Adipocyte (in vitro differentiated cells): ENCODE results near the gene KRTAP20-3.

Experiments
- DNase-seq: peaks from one replicate; pipeline ENCODE4 v3.0.0-alpha.2; 2015; ENCODE audit warnings: low read depth
- H3K27me3 ChIP-seq: replicated peaks from 2 replicates; pipeline ENCODE4 v1.7.0; 2013; ENCODE audit warnings: mild to moderate bottlenecking, low read length, moderate library complexity; ENCODE audit not compliant: control insufficient read depth, insufficient read depth
- H3K36me3 ChIP-seq: 2 replicates; pipeline ENCODE4 v1.7.0; 2013; ENCODE audit warnings: low read length, mild to moderate bottlenecking, moderate library complexity; ENCODE audit not compliant: control insufficient read depth, insufficient read depth, severe bottlenecking
- H3K4me1 ChIP-seq: 2 replicates; pipeline ENCODE4 v1.7.0; 2013; ENCODE audit warnings: mild to moderate bottlenecking, low read length, moderate library complexity; ENCODE audit not compliant: control insufficient read depth, insufficient read depth
- H3K4me3 ChIP-seq: 2 replicates; pipeline ENCODE4 v1.7.0; 2013; ENCODE audit warnings: mild to moderate bottlenecking, low read length, moderate library complexity
- H3K9ac ChIP-seq: 2 replicates; pipeline ENCODE4 v1.7.0; 2013; ENCODE audit warnings: mild to moderate bottlenecking, low read length, moderate library complexity
- H3K9me3 ChIP-seq: 2 replicates; pipeline ENCODE4 v1.7.0; 2013; ENCODE audit warnings: mild to moderate bottlenecking, low read length, moderate library complexity; ENCODE audit not compliant: control insufficient read depth

The KRTAP20-3 gene

DNA sequence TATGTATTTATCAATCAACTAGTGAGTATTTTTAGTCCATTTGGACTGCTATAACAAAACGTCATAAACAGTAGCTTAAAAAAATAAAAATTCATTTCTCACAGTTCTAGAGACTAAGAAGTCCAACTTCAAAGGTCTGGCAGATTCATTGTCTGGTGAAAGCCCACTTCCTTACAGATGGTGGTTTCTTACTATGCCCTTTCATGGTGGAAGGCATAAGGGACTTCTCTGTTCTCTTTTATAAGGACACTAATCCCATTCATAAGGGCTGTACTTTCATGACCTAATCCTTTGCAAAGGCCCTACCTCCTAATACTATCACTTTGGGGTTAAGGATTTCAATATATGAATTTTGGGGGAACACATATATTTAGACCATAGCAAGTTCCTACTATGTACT, 37.9 kb downstream of the KRTAP20-3 start:
- Histone ChIP-seq H3K4me1 (no peaks in the 10 kb centered on the region), H3K9ac (no peak overlapping the region), H3K4me3 (no peak overlapping the region), H3K9me3 (no peaks in the 10 kb centered on the region), H3K27me3 (no peaks in the 10 kb centered on the region), H3K36me3 (no peaks in the 10 kb centered on the region)
- DNase-seq = no peak

DNA sequence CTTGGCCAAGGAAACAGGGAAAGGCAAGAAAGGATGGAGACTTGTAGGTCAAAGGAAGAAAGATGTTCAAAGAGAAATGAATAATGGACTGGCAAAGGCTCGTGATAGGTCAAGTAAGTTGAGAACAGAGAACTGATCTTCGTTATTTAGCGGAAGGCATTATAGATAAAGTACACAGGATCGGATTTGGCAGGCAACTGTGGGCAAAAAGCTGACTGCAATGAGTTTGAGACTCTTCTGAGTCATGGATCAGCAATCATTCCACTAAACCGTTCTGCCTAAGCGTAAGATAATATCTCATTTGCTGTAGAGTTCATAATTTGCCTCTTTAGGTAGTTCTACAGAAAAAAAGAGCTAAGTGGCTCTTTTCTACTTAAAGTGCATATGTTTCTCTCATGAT, 41.8 kb downstream of the KRTAP20-3 start:
- Histone ChIP-seq H3K4me3 (no peak overlapping the region), H3K4me1 (no peaks in the 10 kb centered on the region), H3K27me3 (no peaks in the 10 kb centered on the region), H3K9ac (no peak overlapping the region), H3K36me3 (no peaks in the 10 kb centered on the region), H3K9me3 (no peaks in the 10 kb centered on the region)
- no peak for DNase-seq

- Histone ChIP-seq H3K9ac (no peak overlapping the region), H3K9me3 (no peaks in the 10 kb centered on the region), H3K36me3 (no peaks in the 10 kb centered on the region), H3K4me1 (no peaks in the 10 kb centered on the region), H3K27me3 (no peaks in the 10 kb centered on the region), H3K4me3 (no peak overlapping the region)
- no peak for DNase-seq
These were observed 47.2 kb downstream of the KRTAP20-3 start for GRCh38 chr21:30689822-30690221.
